ENCODE data around the gene CNOT8. TPM values are rescaled to one million over a fixed set of nuclear protein-coding genes. Genes with fewer than 3 reads are reported as not detected.
A peak's percentile ranks its signal among the peaks of the same experiment; 100 is the strongest.

The CNOT8 gene
- total RNA-seq, 1 experiment from 2014 or later, result 63.3 TPM

- Histone ChIP-seq H3K27me3 (ENCODE audit: control insufficient read depth, insufficient read depth, low read length) (no peaks in the 10 kb centered on the region), H3K36me3 (replicated peaks; ENCODE audit: control insufficient read depth, insufficient read depth, low read length) (no peaks in the 10 kb centered on the region; the same call in 1 of the 2 replicates), H3K4me3 (ENCODE audit: insufficient read depth, low read depth, low read length) (no peak overlapping the region)
- DNase-seq, result no peak
Observed at GRCh38 chr5:154844809-154845208, 13.6 kb upstream of the CNOT8 start.

DNA sequence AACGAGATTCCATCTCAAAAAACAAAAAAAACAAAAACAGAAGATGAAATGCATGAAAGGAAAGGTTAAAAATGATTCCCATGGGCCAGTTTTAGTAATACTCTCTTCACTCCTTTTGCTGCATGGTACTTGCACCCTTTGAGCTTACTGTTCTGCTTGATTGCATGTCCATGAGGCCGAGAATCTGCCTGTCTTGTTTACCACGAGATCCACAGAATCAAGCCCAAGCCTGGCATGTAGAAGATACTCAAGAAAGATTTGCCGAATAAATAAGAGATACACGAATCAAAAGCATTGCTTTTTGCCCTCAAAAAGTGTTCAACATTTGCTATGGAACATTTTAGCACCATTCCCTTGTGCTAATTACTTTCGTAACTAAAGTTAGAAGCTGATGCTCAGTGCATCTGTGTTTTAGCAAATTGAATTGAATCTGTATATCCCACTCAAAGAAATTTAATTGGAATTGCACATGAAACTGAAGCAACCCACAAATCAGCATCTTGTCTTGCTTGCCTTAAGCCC, 9.1 kb upstream of the CNOT8 start:
- no peak overlapping the region for H3K4me3 ChIP-seq (ENCODE audit: insufficient read depth, low read depth, low read length)
- H3K36me3 ChIP-seq (replicated peaks; ENCODE audit: control insufficient read depth, insufficient read depth, low read length), result no peaks in the 10 kb centered on the region; the same call in 1 of the 2 replicates
- no peak for DNase-seq
- H3K27me3 ChIP-seq (ENCODE audit: control insufficient read depth, insufficient read depth, low read length), result no peaks in the 10 kb centered on the region

- peak; percentile 25 for DNase-seq
- H3K4me3 ChIP-seq (ENCODE audit: insufficient read depth, low read depth, low read length), result peak overlapping the region; percentile 25
- H3K36me3 ChIP-seq (replicated peaks; ENCODE audit: control insufficient read depth, insufficient read depth, low read length), result no peaks in the 10 kb centered on the region; the same call in 1 of the 2 replicates
- no peaks in the 10 kb centered on the region for H3K27me3 ChIP-seq (ENCODE audit: control insufficient read depth, insufficient read depth, low read length)
Observed at GRCh38 chr5:154849791-154850201, 8.6 kb upstream of the CNOT8 start.

- H3K27me3 ChIP-seq (ENCODE audit: control insufficient read depth, insufficient read depth, low read length), result no peaks in the 10 kb centered on the region
- peak; percentile 83 for DNase-seq
- peak within 1 kb of the TSS; percentile 25 for H3K4me3 ChIP-seq (ENCODE audit: insufficient read depth, low read depth, low read length)
- no peaks in the 10 kb centered on the region for H3K36me3 ChIP-seq (replicated peaks; ENCODE audit: control insufficient read depth, insufficient read depth, low read length)
Observed at GRCh38 chr5:154850255-154851062, 8.0 kb upstream of the CNOT8 start, which contains the start of gene FAXDC2. Gene FAXDC2, minus strand, starts transcription at chr5:154850603. Its CDS starts 12,425 bp downstream, at chr5:154838178.

GRCh38 chr5:154851351-154851750, 7.1 kb upstream of the CNOT8 start:
- Histone ChIP-seq H3K36me3 (replicated peaks; ENCODE audit: control insufficient read depth, insufficient read depth, low read length) (no peaks in the 10 kb centered on the region), H3K27me3 (ENCODE audit: control insufficient read depth, insufficient read depth, low read length) (no peaks in the 10 kb centered on the region), H3K4me3 (ENCODE audit: insufficient read depth, low read depth, low read length) (no peak overlapping the region)
- no peak for DNase-seq

DNA sequence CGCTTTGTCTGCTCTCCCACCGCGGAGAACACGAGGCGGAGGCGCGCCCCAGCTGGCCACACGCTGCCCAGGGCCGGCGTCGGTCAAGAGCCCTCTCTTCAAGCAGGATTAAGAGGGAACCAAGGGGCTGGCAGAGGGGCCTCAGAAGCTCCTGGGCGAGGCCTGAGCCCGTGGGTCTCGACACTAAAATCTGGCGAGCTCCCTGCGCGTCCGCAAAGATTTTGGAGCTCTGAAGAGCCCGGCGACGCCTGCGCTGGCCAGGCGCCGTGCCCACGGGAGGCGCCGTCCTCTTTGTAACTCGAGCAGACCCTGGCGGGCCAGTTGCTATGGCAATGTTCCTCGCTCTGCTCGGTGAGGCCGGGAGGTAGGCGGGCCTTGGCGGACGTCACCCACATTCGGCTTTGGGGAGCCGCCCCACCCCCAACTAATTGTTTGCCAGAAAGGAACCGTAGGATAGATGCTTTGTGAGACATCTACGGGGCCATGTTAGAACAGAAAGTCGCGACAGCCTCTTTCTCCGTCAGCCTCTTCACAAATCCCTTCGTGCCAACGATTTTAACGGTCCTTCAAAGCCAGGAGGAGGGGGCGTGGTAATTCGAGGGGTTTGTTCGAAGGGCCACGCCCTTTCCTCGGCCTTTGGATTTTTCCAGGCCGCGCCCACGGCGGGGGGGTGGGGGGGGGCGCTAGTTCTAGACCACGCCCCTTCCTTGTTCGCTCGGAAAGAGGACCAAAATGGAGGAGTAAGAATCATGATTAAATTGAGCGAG, 714 bp upstream of the CNOT8 start:
- Histone ChIP-seq H3K4me3 (ENCODE audit: insufficient read depth, low read depth, low read length) (peak overlapping the region; percentile 83), H3K36me3 (replicated peaks; ENCODE audit: control insufficient read depth, insufficient read depth, low read length) (no peaks in the 10 kb centered on the region), H3K27me3 (ENCODE audit: control insufficient read depth, insufficient read depth, low read length) (no peaks in the 10 kb centered on the region)
- DNase-seq, result peak; percentile 96

DNA sequence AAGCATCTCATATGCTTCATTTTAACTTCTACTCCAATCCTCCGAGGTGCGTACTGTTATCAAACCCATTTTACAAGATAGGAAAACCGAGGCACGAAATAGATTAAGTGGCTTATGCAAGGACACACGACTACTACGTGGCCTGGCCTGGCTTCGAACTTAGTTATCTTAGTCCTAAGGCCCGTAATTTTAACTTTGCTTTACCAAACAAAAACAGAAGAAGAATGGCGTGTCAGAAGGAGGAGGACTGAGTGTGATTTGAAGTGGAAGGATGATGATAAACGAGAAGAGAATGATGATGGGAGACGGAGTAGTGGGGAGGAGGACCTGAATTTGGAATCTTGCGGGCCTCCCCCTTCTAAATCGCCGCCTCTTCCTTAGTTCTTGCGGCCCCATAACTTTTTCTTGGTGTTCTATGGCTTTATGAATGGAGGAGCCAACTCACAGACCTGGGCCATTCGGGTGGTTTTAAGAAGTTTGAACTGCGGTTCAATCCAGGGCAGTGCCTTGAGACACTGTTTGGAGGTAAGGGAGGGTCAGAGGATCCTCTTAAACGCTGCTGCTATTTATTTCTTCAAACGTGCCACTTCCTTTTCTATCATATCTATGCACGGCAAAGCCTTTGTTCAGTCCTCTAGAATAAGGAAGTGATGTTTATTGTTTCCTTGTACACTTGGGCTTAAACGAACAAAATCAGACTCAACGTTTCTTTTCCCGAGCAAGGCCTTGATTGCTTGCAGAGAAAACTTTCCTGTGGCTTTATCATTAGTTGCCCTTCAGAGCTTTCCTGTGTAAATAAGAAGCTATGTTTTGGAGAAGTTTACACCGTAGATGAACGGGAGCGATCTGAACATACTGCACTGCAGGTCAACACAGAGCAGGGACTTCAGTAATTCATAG, 795 bp downstream of the CNOT8 start:
- peak; percentile 21 for DNase-seq
- peak overlapping the region; percentile 83 for H3K4me3 ChIP-seq (ENCODE audit: insufficient read depth, low read depth, low read length)
- peaks cover 3% of the 10 kb centered on the region; the same call in 1 of the 2 replicates for H3K36me3 ChIP-seq (replicated peaks; ENCODE audit: control insufficient read depth, insufficient read depth, low read length)
- no peaks in the 10 kb centered on the region for H3K27me3 ChIP-seq (ENCODE audit: control insufficient read depth, insufficient read depth, low read length)

GRCh38 chr5:154860123-154860522, 1.7 kb downstream of the CNOT8 start:
- Histone ChIP-seq H3K36me3 (replicated peaks; ENCODE audit: control insufficient read depth, insufficient read depth, low read length) (peaks cover 4% of the 10 kb centered on the region), H3K4me3 (ENCODE audit: insufficient read depth, low read depth, low read length) (no peak overlapping the region; the same call in 1 of the 2 replicates), H3K27me3 (ENCODE audit: control insufficient read depth, insufficient read depth, low read length) (no peaks in the 10 kb centered on the region)
- DNase-seq, result no peak

- no peak for DNase-seq
- H3K36me3 ChIP-seq (replicated peaks; ENCODE audit: control insufficient read depth, insufficient read depth, low read length), result peaks cover 8% of the 10 kb centered on the region
- no peak overlapping the region for H3K4me3 ChIP-seq (ENCODE audit: insufficient read depth, low read depth, low read length)
- H3K27me3 ChIP-seq (ENCODE audit: control insufficient read depth, insufficient read depth, low read length), result no peaks in the 10 kb centered on the region
Observed at GRCh38 chr5:154860765-154861164, 2.3 kb downstream of the CNOT8 start.

DNA sequence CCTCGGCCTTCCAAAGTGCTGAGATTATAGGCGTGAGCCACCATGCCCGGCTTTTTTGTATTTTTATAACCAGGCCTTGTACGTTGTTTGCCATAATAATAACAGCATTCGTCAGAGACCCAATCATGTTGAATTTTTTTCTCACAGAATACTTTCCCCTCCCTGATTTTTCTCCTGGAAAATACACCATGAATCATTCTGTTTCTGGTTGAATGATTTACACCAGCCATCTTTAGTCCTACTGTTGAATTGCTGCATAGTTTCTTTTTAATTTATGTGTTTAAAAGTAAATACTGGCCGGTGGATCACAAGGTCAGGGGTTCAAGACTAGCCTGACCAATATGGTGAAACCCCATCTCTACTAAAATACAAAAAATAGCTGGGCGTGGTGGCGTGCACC, 3.5 kb downstream of the CNOT8 start:
- DNase-seq, result no peak
- peaks cover 8% of the 10 kb centered on the region for H3K36me3 ChIP-seq (replicated peaks; ENCODE audit: control insufficient read depth, insufficient read depth, low read length)
- no peaks in the 10 kb centered on the region for H3K27me3 ChIP-seq (ENCODE audit: control insufficient read depth, insufficient read depth, low read length)
- H3K4me3 ChIP-seq (ENCODE audit: insufficient read depth, low read depth, low read length), result no peak overlapping the region

GRCh38 chr5:154862766-154863165, 4.3 kb downstream of the CNOT8 start:
- H3K27me3 ChIP-seq (ENCODE audit: control insufficient read depth, insufficient read depth, low read length), result no peaks in the 10 kb centered on the region
- no peak overlapping the region for H3K4me3 ChIP-seq (ENCODE audit: insufficient read depth, low read depth, low read length)
- H3K36me3 ChIP-seq (replicated peaks; ENCODE audit: control insufficient read depth, insufficient read depth, low read length), result peaks cover 8% of the 10 kb centered on the region
- no peak for DNase-seq

DNA sequence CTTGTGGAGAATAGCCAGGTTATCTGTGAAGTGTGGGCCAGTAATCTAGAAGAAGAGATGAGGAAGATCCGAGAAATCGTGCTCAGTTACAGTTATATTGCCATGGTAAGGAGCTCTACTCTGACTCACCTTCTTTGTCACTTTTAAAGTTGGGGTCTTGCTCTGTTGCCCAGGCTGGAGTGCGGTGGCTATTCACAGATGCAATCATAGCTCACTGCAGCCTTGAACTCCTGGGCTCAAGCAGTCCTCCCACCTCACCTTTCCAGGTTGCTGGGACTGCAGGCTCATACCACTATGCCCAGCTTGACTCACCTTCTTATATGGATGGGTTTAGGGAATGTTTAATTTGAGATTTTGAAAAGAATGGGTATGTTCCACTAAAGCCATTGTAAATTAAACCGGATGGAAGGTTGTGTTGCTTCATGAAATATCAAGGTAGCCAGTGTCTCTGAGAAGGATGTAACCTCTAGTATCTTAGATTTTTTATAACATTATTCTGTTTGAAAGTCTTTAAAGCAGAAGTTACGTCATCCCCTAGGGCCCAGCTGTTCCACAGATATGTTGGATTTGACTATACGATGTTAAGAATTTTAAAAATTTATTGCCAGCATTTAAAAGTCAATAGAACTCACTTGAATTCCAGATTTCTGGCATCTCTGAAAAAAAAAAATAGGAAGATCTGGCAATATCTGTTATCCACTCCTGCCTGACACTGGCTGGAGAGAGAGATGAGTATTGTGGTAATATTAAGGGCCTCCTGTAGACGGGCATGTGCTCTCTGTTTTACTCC, 5.1 kb downstream of the CNOT8 start:
- no peak for DNase-seq
- Histone ChIP-seq H3K36me3 (replicated peaks; ENCODE audit: control insufficient read depth, insufficient read depth, low read length) (peaks cover 8% of the 10 kb centered on the region), H3K4me3 (ENCODE audit: insufficient read depth, low read depth, low read length) (no peak overlapping the region)

GRCh38 chr5:154865466-154866184, 7.2 kb downstream of the CNOT8 start:
- H3K36me3 ChIP-seq (replicated peaks; ENCODE audit: control insufficient read depth, insufficient read depth, low read length), result peaks cover 14% of the 10 kb centered on the region
- no peaks in the 10 kb centered on the region for H3K27me3 ChIP-seq (ENCODE audit: control insufficient read depth, insufficient read depth, low read length)
- no peak for DNase-seq
- no peak overlapping the region for H3K4me3 ChIP-seq (ENCODE audit: insufficient read depth, low read depth, low read length)

More for the DNA sequence above, 5.1 kb downstream of the CNOT8 start:
- H3K27me3 ChIP-seq (ENCODE audit: control insufficient read depth, insufficient read depth, low read length), result no peaks in the 10 kb centered on the region
